Fibroblast of pulmonary artery (primary cell): ENCODE results near the gene GPX6.
"Not testable (repeated sequence)": the region's sequence is repeated elsewhere in the genome, so short reads cannot be mapped to it uniquely, and the experiment has no call there.

Experiments
- DNase-seq: peaks from one replicate; pipeline ENCODE4 v3.0.0-alpha.2; 2010; ENCODE audit warnings: low read depth
- H3K4me3 ChIP-seq: replicated peaks from 2 replicates; pipeline ENCODE4 v1.5.1; 2011; ENCODE audit warnings: low read depth, mild to moderate bottlenecking, control low read depth, low read length, moderate library complexity
- CTCF ChIP-seq: IDR thresholded peaks from 2 replicates; pipeline ENCODE4 v1.5.1; 2011; ENCODE audit warnings: mild to moderate bottlenecking, control low read depth, low read length, inconsistent platforms; ENCODE audit errors: missing control alignments

Gene GPX6

GRCh38 chr6:28525496-28526039 lies 10.0 kb upstream of the GPX6 start, which contains the start of gene GPX5:
Gene GPX5 (plus strand): TSS chr6:28525881. CDS start chr6:28526014, 133 bp downstream.
- no peak for DNase-seq
- H3K4me3 ChIP-seq = no peak within 1 kb of the TSS
- TF ChIP-seq CTCF = no peak

- DNase-seq = no peak
- no peak overlapping the region for H3K4me3 ChIP-seq
- TF ChIP-seq CTCF = no peak
Measured at GRCh38 chr6:28523241-28523622, 7.6 kb upstream of the GPX6 start.

GRCh38 chr6:28522594-28523240 lies 7.1 kb upstream of the GPX6 start:
- DNase-seq = no peak
- TF ChIP-seq CTCF = no peak
- no peak overlapping the region for H3K4me3 ChIP-seq

- no peak overlapping the region for H3K4me3 ChIP-seq
- TF ChIP-seq CTCF = no peak
- DNase-seq = no peak
Measured at GRCh38 chr6:28517964-28518363, 2.4 kb upstream of the GPX6 start.

GRCh38 chr6:28512387-28512786 lies 3.2 kb downstream of the GPX6 start:
- not testable (repeated sequence) for H3K4me3 ChIP-seq, DNase-seq

GRCh38 chr6:28511628-28512300 lies 3.8 kb downstream of the GPX6 start:
- H3K4me3 ChIP-seq = no peak overlapping the region
- DNase-seq = no peak
- TF ChIP-seq CTCF = no peak

- no peak for DNase-seq
- H3K4me3 ChIP-seq = no peak overlapping the region
- TF ChIP-seq CTCF = no peak
Measured at GRCh38 chr6:28506807-28507475, 8.7 kb downstream of the GPX6 start.
